Epithelial cell of proximal tubule (primary cell): ENCODE results near the gene SCGB3A1. TPM values are rescaled to one million over a fixed set of nuclear protein-coding genes. Genes with fewer than 3 reads are reported as not detected.

ENCODE experiments used
- DNase-seq: peaks from one replicate; pipeline ENCODE4 v3.0.0-alpha.2; 2011; ENCODE audit warnings: low read depth
- H3K4me3 ChIP-seq: 2 replicates; pipeline ENCODE4 v1.5.1; 2011; ENCODE audit warnings: low read depth, mild to moderate bottlenecking, low read length
- CTCF ChIP-seq: conservative IDR thresholded peaks from 2 replicates; pipeline ENCODE4 v1.5.1; 2012; ENCODE audit warnings: low read depth, mild to moderate bottlenecking, low read length
- total RNA-seq: library from RNA; depleted of rRNA; stranded (reverse); fragments of >200 nt; gene quantifications from 2 replicates; pipeline ENCODE4 v1.2.3, GENCODE V29; 2015

Gene SCGB3A1
- total RNA-seq, 1 donor from 2014 or later, result not detected

- no peak overlapping the region for H3K4me3 ChIP-seq
- no peak for DNase-seq
- no peak for TF ChIP-seq CTCF
These were observed 27.3 kb downstream of the SCGB3A1 start for GRCh38 chr5:180563994-180564393.

- no peak overlapping the region for H3K4me3 ChIP-seq
- no peak for DNase-seq
- no peak for TF ChIP-seq CTCF
These were observed 33.1 kb downstream of the SCGB3A1 start for GRCh38 chr5:180558232-180558631.

DNA sequence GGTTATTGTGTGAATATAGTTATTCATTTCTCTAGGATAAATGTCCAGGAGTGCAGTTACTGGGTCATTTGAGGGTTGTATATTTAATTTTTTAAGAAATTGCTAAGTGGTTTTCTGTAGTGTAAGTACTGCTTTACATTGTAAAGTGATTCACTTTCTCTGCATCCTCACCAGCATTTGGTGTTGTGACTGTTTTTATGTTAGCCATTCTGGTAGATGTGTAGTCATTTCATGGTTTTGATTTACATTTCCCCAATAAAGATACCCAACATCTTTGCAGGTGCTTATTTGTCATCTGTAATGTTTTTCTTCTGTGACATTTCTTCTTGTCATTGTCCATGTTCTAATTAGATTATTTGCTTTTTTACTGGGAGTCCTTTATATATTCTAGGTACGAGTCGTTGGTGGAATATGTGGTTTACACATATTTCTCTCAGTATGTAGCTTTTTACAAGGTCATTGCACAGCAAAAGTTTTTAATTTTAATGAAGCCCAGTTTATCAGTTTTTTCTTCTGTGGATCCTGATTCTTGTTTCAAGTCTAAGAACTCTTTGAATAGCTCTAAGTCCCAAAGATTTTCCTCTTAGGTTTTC is 34.0 kb downstream of the SCGB3A1 start:
- DNase-seq, result no peak
- no peak overlapping the region for H3K4me3 ChIP-seq
- TF ChIP-seq CTCF, result no peak

- no peak for TF ChIP-seq CTCF
- DNase-seq, result no peak
- H3K4me3 ChIP-seq, result no peak overlapping the region
These were observed 36.0 kb downstream of the SCGB3A1 start for GRCh38 chr5:180555168-180555921.

- TF ChIP-seq CTCF, result no peak
These were observed 37.8 kb downstream of the SCGB3A1 start for GRCh38 chr5:180553530-180553929.

DNA sequence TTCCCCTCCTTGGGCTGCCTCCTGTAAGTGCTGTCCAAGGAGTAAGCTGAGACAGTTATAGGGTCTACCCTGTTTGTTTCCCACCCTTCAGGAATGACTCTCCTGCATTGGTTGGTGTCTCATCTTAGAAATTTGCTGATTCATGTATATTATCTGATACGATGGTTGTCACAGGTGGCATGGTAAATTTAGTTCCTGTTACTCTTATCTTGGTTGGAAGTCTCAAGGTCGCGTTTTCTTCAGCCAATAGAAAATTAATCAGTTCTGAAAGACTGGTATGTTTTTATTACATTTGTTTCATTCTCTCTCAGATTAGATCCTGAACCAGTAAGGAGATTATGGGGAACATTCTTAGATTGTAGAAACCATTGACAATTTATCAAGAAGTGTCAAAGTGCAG is 42.7 kb downstream of the SCGB3A1 start:
- H3K4me3 ChIP-seq, result no peak overlapping the region
- no peak for DNase-seq
- TF ChIP-seq CTCF, result no peak

More at GRCh38 chr5:180553530-180553929, 37.8 kb downstream of the SCGB3A1 start:
- no peak overlapping the region for H3K4me3 ChIP-seq
- no peak for DNase-seq

GRCh38 chr5:180545248-180545647 is 46.1 kb downstream of the SCGB3A1 start:
- no peak overlapping the region for H3K4me3 ChIP-seq
- TF ChIP-seq CTCF, result no peak
- no peak for DNase-seq
